Measurements from ENCODE around the gene CYP17A1. TPM values are rescaled to one million over a fixed set of nuclear protein-coding genes. Genes with fewer than 3 reads are reported as not detected.

The CYP17A1 gene
- total RNA-seq, 1 experiment from 2014 or later: not detected

DNA sequence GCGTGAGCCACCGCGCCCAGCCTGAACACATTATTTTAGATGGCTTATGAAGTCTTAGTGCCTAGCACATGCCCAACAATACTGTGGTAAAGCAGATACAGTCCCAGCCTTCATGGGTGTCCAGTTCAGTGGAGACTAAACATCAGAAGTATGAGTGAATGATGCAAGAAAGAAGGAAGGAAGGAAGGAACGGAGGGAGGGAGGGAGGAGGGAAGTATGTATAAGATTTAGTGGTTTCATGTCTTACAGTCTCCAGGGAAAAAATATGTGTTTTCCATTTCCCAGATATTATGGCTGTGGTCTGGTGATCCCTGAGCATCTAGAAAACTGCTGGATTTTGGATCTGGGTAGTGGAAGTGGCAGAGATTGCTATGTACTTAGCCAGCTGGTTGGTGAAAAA, 35.0 kb upstream of the CYP17A1 start:
- DNase-seq: no peak
- CTCF ChIA-PET: no interaction called here
- intact Hi-C loops (cut with micrococcal nuclease; ENCODE audit: unreplicated experiment): no loop called here
- Mint-ChIP-seq H3K27ac (ENCODE audit: unreplicated experiment) (no peak overlapping the region), H3K4me1 (ENCODE audit: low read depth, unreplicated experiment) (no peaks in the 10 kb centered on the region), H3K9me3 (ENCODE audit: low read depth, unreplicated experiment) (no peaks in the 10 kb centered on the region), H3K4me3 (ENCODE audit: low read depth, unreplicated experiment) (no peak overlapping the region), H3K27me3 (ENCODE audit: unreplicated experiment) (no peaks in the 10 kb centered on the region), H3K36me3 (ENCODE audit: insufficient read depth, unreplicated experiment) (peaks cover 12% of the 10 kb centered on the region)
- BruUV-seq (replicated peaks): no TSS peak
- TF ChIP-seq, protein P1, sequence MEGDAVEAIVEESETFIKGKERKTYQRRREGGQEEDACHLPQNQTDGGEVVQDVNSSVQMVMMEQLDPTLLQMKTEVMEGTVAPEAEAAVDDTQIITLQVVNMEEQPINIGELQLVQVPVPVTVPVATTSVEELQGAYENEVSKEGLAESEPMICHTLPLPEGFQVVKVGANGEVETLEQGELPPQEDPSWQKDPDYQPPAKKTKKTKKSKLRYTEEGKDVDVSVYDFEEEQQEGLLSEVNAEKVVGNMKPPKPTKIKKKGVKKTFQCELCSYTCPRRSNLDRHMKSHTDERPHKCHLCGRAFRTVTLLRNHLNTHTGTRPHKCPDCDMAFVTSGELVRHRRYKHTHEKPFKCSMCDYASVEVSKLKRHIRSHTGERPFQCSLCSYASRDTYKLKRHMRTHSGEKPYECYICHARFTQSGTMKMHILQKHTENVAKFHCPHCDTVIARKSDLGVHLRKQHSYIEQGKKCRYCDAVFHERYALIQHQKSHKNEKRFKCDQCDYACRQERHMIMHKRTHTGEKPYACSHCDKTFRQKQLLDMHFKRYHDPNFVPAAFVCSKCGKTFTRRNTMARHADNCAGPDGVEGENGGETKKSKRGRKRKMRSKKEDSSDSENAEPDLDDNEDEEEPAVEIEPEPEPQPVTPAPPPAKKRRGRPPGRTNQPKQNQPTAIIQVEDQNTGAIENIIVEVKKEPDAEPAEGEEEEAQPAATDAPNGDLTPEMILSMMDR (IDR thresholded peaks at IDR 0.05; ENCODE audit: unreplicated experiment): no peak

DNA sequence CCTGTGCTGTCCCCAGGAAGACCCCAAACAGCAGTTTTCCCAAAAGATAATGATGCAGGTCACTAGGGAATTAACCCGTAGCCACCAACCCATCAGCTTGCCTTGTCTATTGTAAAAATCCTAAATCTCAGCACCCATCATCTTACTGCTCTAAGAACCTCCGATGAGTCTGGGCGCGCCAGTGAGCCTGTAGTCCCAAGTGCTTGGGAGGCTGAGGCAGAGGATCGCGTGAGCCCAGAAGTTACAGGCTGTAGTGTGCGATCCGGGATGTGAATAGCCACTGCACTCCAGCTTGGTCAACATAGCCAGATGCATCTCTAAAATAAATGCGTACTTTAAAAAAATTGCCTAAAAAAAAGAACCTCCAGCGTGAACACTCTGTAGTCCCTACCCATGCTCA, 33.0 kb upstream of the CYP17A1 start:
- CTCF ChIA-PET: interaction anchor here (0.5 kb wide), 1 partner anchor 225 kb away, joined by 3 read pairs; no protein-coding TSS in a partner anchor
- intact Hi-C loops (cut with micrococcal nuclease; ENCODE audit: unreplicated experiment): no loop called here
- TF ChIP-seq, protein P1 (IDR thresholded peaks at IDR 0.05; ENCODE audit: unreplicated experiment): no peak
- Mint-ChIP-seq H3K27me3 (ENCODE audit: unreplicated experiment) (no peaks in the 10 kb centered on the region), H3K9me3 (ENCODE audit: low read depth, unreplicated experiment) (no peaks in the 10 kb centered on the region), H3K4me3 (ENCODE audit: low read depth, unreplicated experiment) (peak overlapping the region; percentile 60), H3K4me1 (ENCODE audit: low read depth, unreplicated experiment) (no peaks in the 10 kb centered on the region), H3K36me3 (ENCODE audit: insufficient read depth, unreplicated experiment) (peaks cover 12% of the 10 kb centered on the region), H3K27ac (ENCODE audit: unreplicated experiment) (no peak overlapping the region)
- BruUV-seq (replicated peaks): no TSS peak
- no peak for DNase-seq

DNA sequence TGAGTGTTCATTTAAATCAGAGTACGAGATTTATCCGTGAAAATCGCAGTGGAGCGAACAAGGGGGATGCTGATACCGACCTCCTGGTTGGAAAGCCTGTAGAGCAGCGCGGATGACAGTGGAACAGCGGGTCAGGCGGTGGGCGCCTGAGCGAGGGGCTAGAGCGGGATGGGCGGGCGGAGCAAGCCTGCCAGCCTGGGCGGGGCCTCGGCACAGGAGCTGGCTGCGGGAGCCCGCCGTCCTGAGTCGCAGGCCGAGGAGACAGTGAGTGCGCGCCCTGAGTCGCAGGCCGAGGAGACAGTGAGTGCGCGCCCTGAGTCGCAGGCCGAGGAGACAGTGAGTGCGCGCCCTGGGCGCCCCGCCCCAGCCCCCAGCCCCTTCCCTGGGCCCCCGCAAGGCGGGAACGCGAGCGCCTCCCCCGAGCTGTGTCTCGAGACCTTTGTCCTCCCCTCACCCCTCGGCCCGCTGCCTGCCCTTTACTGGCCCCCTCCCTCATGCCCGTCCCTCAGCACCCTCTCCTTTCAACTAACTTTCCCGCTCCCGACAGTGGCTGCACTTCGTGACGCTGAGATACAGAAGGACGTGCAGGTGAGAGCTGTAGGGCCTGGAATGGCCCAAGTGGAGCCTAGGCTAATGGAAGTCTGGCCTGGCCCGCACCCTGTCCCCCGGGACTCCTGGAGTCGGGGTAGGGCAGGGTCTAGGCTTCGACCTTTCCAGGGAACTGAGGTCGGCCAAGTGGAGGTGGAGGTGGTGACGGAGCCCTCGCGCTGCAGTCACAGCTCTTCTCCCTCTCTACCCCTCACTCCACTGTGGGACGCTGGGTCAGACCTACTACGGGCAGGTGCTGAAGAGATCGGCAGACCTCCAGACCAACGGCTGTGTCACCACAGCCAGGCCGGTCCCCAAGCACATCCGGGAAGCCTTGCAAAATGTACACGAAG, 32.3 kb upstream of the CYP17A1 start, which contains the start of gene AS3MT:
Gene AS3MT, plus strand, starts transcription at position 213 of the 941 bp plus-strand sequence. Its CDS starts 123 bp downstream, at position 336.
- no peaks in the 10 kb centered on the region for H3K27me3 Mint-ChIP-seq (ENCODE audit: unreplicated experiment)
- peaks cover 12% of the 10 kb centered on the region for H3K36me3 Mint-ChIP-seq (ENCODE audit: insufficient read depth, unreplicated experiment)
- no TSS peak for BruUV-seq (replicated peaks)
- CTCF ChIA-PET: interaction anchor here (0.6 to 0.7 kb wide), 2 partner anchors 17 to 1381 kb away, joined by 3 read pairs; no protein-coding TSS in a partner anchor
- H3K27ac Mint-ChIP-seq (ENCODE audit: unreplicated experiment): no peak within 1 kb of the TSS
- peak within 1 kb of the TSS; percentile 60 for H3K4me3 Mint-ChIP-seq (ENCODE audit: low read depth, unreplicated experiment)
- intact Hi-C loops (cut with micrococcal nuclease; ENCODE audit: unreplicated experiment): no loop called here
- peak; percentile 29 for DNase-seq
- TF ChIP-seq, protein P1 (IDR thresholded peaks at IDR 0.05; ENCODE audit: unreplicated experiment): no peak
- no peaks in the 10 kb centered on the region for H3K9me3 Mint-ChIP-seq (ENCODE audit: low read depth, unreplicated experiment)
- H3K4me1 Mint-ChIP-seq (ENCODE audit: low read depth, unreplicated experiment): no peaks in the 10 kb centered on the region

DNA sequence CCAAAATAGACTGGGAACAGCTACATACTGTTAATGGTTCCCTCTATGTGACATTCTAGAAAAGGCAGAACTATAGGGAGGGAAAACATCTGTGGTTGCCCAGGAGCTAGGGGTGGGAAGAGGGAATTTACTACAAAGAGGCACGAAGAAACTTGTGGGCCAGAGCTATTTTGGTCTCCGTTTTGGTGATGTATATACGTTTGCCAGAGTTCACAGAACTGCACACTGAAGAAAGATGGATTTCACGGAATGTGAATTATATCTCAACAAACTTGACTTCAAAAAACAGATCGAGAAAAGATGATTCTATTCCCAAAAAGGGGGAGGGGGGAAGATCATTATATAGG, 31.7 kb upstream of the CYP17A1 start:
- no TSS peak for BruUV-seq (replicated peaks)
- CTCF ChIA-PET: interaction anchor here (0.7 kb wide), 1 partner anchor 16 kb away, joined by 3 read pairs; no protein-coding TSS in a partner anchor
- no peaks in the 10 kb centered on the region for H3K27me3 Mint-ChIP-seq (ENCODE audit: unreplicated experiment)
- H3K4me3 Mint-ChIP-seq (ENCODE audit: low read depth, unreplicated experiment): peak overlapping the region; percentile 60
- no peaks in the 10 kb centered on the region for H3K4me1 Mint-ChIP-seq (ENCODE audit: low read depth, unreplicated experiment)
- no peaks in the 10 kb centered on the region for H3K9me3 Mint-ChIP-seq (ENCODE audit: low read depth, unreplicated experiment)
- DNase-seq: no peak
- peaks cover 12% of the 10 kb centered on the region for H3K36me3 Mint-ChIP-seq (ENCODE audit: insufficient read depth, unreplicated experiment)
- intact Hi-C loops (cut with micrococcal nuclease; ENCODE audit: unreplicated experiment): no loop called here
- TF ChIP-seq, protein P1 (IDR thresholded peaks at IDR 0.05; ENCODE audit: unreplicated experiment): no peak
- no peak overlapping the region for H3K27ac Mint-ChIP-seq (ENCODE audit: unreplicated experiment)

All from Calu3 (cell line).